Endodermal cell (in vitro differentiated cells): ENCODE results near the gene VGF. TPM values are rescaled to one million over a fixed set of nuclear protein-coding genes. Genes with fewer than 3 reads are reported as not detected.
A peak's percentile ranks its signal among the peaks of the same experiment; 100 is the strongest.

Experiments used
- DNase-seq: peaks from one replicate; pipeline ENCODE4 v3.0.0-alpha.2; 2017
- H3K27ac ChIP-seq: 2 replicates; pipeline ENCODE4 v1.5.1; 2013; ENCODE audit warnings: mild to moderate bottlenecking, low read depth, low read length, moderate library complexity
- H3K27me3 ChIP-seq: 2 replicates; pipeline ENCODE4 v1.6.1; 2013; ENCODE audit warnings: mild to moderate bottlenecking, low read length, moderate library complexity; ENCODE audit not compliant: insufficient read depth, control insufficient read depth, poor library complexity, severe bottlenecking
- H3K36me3 ChIP-seq: 2 replicates; pipeline ENCODE4 v1.7.0; 2013; ENCODE audit warnings: mild to moderate bottlenecking, low read length, moderate library complexity; ENCODE audit not compliant: control insufficient read depth, insufficient read depth
- H3K4me1 ChIP-seq: one replicate; pipeline ENCODE4 v1.7.0; 2013; ENCODE audit warnings: low read length; ENCODE audit not compliant: control insufficient read depth, insufficient read depth
- H3K4me3 ChIP-seq: 2 replicates; pipeline ENCODE4 v1.5.1; 2013; ENCODE audit warnings: mild to moderate bottlenecking, low read length, moderate library complexity
- H3K9ac ChIP-seq: 2 replicates; pipeline ENCODE4 v1.6.1; 2013; ENCODE audit warnings: mild to moderate bottlenecking, low read length, moderate library complexity; ENCODE audit not compliant: poor library complexity, severe bottlenecking; ENCODE audit errors: extremely low read depth
- H3K9me3 ChIP-seq: 2 replicates; pipeline ENCODE4 v1.6.1; 2013; ENCODE audit warnings: mild to moderate bottlenecking, low read length, moderate library complexity; ENCODE audit not compliant: control insufficient read depth
- H3K27ac Mint-ChIP-seq: 2 replicates; pipeline ENCODE4 v1.8.0; 2020; ENCODE audit warnings: mixed read lengths
- H3K27me3 Mint-ChIP-seq: 2 replicates; pipeline ENCODE4 v1.8.0; 2021; ENCODE audit warnings: mild to moderate bottlenecking, mixed read lengths; ENCODE audit not compliant: insufficient read depth
- H3K36me3 Mint-ChIP-seq: 2 replicates; pipeline ENCODE4 v1.8.0; 2020; ENCODE audit warnings: low read depth, mixed read lengths
- H3K4me1 Mint-ChIP-seq: 2 replicates; pipeline ENCODE4 v1.8.0; 2020; ENCODE audit warnings: mixed read lengths
- H3K4me3 Mint-ChIP-seq: 2 replicates; pipeline ENCODE4 v1.8.0; 2020; ENCODE audit warnings: mild to moderate bottlenecking, moderate library complexity, mixed read lengths
- H3K9me3 Mint-ChIP-seq: 2 replicates; pipeline ENCODE4 v1.8.0; 2020; ENCODE audit warnings: mild to moderate bottlenecking, mixed read lengths
- CTCF ChIP-seq: fragments of 200-600 bp; sonication (generic); conservative IDR thresholded peaks from 2 replicates; pipeline ENCODE4 v1.5.0; 2021; ENCODE audit warnings: antibody characterized with exemption, mild to moderate bottlenecking
- WGBS, 2 experiments: methylation state at CpG; one replicate each; pipeline versions ENCODE4 v1.1.5 to v1.1.7; 2013; ENCODE audit warnings: missing lambda C conversion rate in 2 of 2, mixed read lengths in 1 of 2; ENCODE audit not compliant: insufficient coverage in 1 of 2, insufficient read length in 1 of 2; 5-methylcytosine and 5-hydroxymethylcytosine counted together
- total RNA-seq, 2 donors: library from RNA; stranded (reverse); fragmentation: NEBNext Ultra II Directional in 1 of 2; extraction: Animal tissue kit (Norgen Biotek cat#: 25700) in 1 of 2; gene quantifications; 2 replicates in 1 of 2; 3 replicates in 1 of 2; pipeline ENCODE4 v1.2.1, GENCODE V29; 2021

The VGF gene
- total RNA-seq, 2 donors from 2014 or later: 2.8 TPM; not detected in 1

GRCh38 chr7:101179713-101180112, 14.3 kb upstream of the VGF start:
- H3K9me3 ChIP-seq: no peaks in the 10 kb centered on the region
- peak overlapping the region; percentile 56 for H3K4me3 ChIP-seq
- Mint-ChIP-seq H3K27me3 (peaks cover 83% of the 10 kb centered on the region), H3K4me3 (peak overlapping the region; percentile 49), H3K36me3 (no peaks in the 10 kb centered on the region), H3K27ac (no peak overlapping the region), H3K9me3 (no peaks in the 10 kb centered on the region), H3K4me1 (peaks cover 8% of the 10 kb centered on the region)
- H3K4me1 ChIP-seq: no peaks in the 10 kb centered on the region
- no peak for TF ChIP-seq CTCF
- no peaks in the 10 kb centered on the region for H3K36me3 ChIP-seq
- 2 to 3% methylated on average over 13 to 27 of the region's 27 CpGs for WGBS, 2 experiments
- H3K27ac ChIP-seq: no peak overlapping the region
- no peak overlapping the region for H3K9ac ChIP-seq
- peaks cover 61% of the 10 kb centered on the region for H3K27me3 ChIP-seq
- DNase-seq: peak; percentile 62

GRCh38 chr7:101179117-101179516, 13.7 kb upstream of the VGF start:
- TF ChIP-seq CTCF: no peak
- peak; percentile 71 for DNase-seq
- H3K4me3 Mint-ChIP-seq: peak overlapping the region; percentile 49

GRCh38 chr7:101177644-101178043, 12.3 kb upstream of the VGF start:
- Mint-ChIP-seq H3K4me3 (no peak overlapping the region), H3K36me3 (peaks cover 2% of the 10 kb centered on the region), H3K4me1 (peaks cover 12% of the 10 kb centered on the region), H3K9me3 (peaks cover 2% of the 10 kb centered on the region), H3K27ac (no peak overlapping the region), H3K27me3 (peaks cover 100% of the 10 kb centered on the region)
- TF ChIP-seq CTCF: no peak
- Histone ChIP-seq H3K9me3 (no peaks in the 10 kb centered on the region), H3K4me3 (no peak overlapping the region), H3K36me3 (no peaks in the 10 kb centered on the region), H3K4me1 (no peaks in the 10 kb centered on the region), H3K27ac (no peak overlapping the region), H3K27me3 (peaks cover 81% of the 10 kb centered on the region), H3K9ac (no peak overlapping the region)
- no peak for DNase-seq
- WGBS, 2 experiments: 90% methylated on average over 2 of the region's 2 CpGs

More at GRCh38 chr7:101179117-101179516, 13.7 kb upstream of the VGF start:
- Histone ChIP-seq H3K4me1 (no peaks in the 10 kb centered on the region), H3K9ac (no peak overlapping the region), H3K27ac (peak overlapping the region; percentile 60), H3K9me3 (no peaks in the 10 kb centered on the region), H3K36me3 (no peaks in the 10 kb centered on the region), H3K4me3 (peak overlapping the region; percentile 56), H3K27me3 (peaks cover 67% of the 10 kb centered on the region)
- Mint-ChIP-seq H3K9me3 (peaks cover 1% of the 10 kb centered on the region), H3K27ac (no peak overlapping the region), H3K4me1 (peaks cover 10% of the 10 kb centered on the region), H3K27me3 (peaks cover 87% of the 10 kb centered on the region), H3K36me3 (peaks cover under 1% of the 10 kb centered on the region)
- 5 to 6% methylated on average over 10 to 20 of the region's 20 CpGs for WGBS, 2 experiments
